ENCODE results near the gene GSN.

- TF ChIP-seq CTCF (IDR thresholded peaks at IDR 0.05) (no peak), ZFX (IDR thresholded peaks at IDR 0.05; ENCODE audit: borderline replicate concordance) (no peak)
Observed at GRCh38 chr9:121261107-121261460, 6.9 kb upstream of the GSN start.
